Motor neuron (in vitro differentiated cells): ENCODE data around the gene DLGAP1. TPM values are rescaled to one million over a fixed set of nuclear protein-coding genes. Genes with fewer than 3 reads are reported as not detected.

Experiments used
- ATAC-seq, 8 experiments: fragments of 200-7000 bp; cut with Tn5 transposase; replicated peaks in 6 of 8; 2 replicates each; pipeline ENCODE4 v1.8.0; 2021; ENCODE audit warnings: mild to moderate bottlenecking in 8 of 8, moderate library complexity in 8 of 8
- H3K27ac ChIP-seq, 2 donors: fragments of 250-450 bp; sonication (Bioruptor Pico); 2 replicates each; pipeline ENCODE4 v1.9.0; 2021; ENCODE audit warnings: antibody characterized with exemption in 2 of 2, mild to moderate bottlenecking in 2 of 2, moderate library complexity in 1 of 2
- H3K4me1 ChIP-seq, 2 donors: fragments of 250-450 bp; sonication (Bioruptor Pico); replicated peaks in 1 of 2; 2 replicates each; pipeline ENCODE4 v1.6.1; 2021; ENCODE audit warnings: antibody characterized with exemption in 2 of 2, mild to moderate bottlenecking in 2 of 2, moderate library complexity in 1 of 2
- H3K4me3 ChIP-seq, 5 donors: fragments of 250-450 bp; sonication (Bioruptor Pico); 2 replicates each; pipeline ENCODE4 v1.9.0; 2021; ENCODE audit warnings: antibody characterized with exemption in 5 of 5, mild to moderate bottlenecking in 5 of 5, moderate library complexity in 4 of 5
- WGBS, 10 experiments: fragments of 450-650 bp; shearing (Covaris generic); methylation state at CpG; one replicate each; pipeline ENCODE4 v1.0.0; 2022; 5-methylcytosine and 5-hydroxymethylcytosine counted together
- in situ Hi-C, 9 experiments: fragments of 400-800 bp; cut with MboI; loops; one replicate each; pipeline ENCODE4 v1.15.0; 2021; ENCODE audit warnings: low sequenced_read_pairs in 9 of 9, low pct_unique_long_range_greater_than_20kb in 2 of 9; ENCODE audit not compliant: unreplicated experiment in 9 of 9
- total RNA-seq, 8 experiments: library from RNA; unstranded; fragments of 300-600 nt; gene quantifications; 2 replicates each; pipeline versions ENCODE4 v1.2.3 to v1.2.4, GENCODE V29; 2022

Gene DLGAP1
- total RNA-seq, 8 experiments from 2014 or later: 0.36 to 38.2 (median 16.6) TPM

- Histone ChIP-seq H3K27ac (no peak overlapping the region), H3K4me1 (peaks cover under 1 to 1% of the 10 kb centered on the region in 2 donors), H3K4me3 (no peak overlapping the region)
- 40 to 100% (median 70%) methylated on average over 1 to 9 of the region's 11 CpGs; no CpG with 5 or more reads in 1 of the 10 experiments for WGBS, 10 experiments
- ATAC-seq: peak in 1 of 8 experiments; percentile 23
- in situ Hi-C loops: no loop called here
Measured at GRCh38 chr18:3520230-3521085, 934.6 kb downstream of the DLGAP1 start.

GRCh38 chr18:3514312-3515216, 940.5 kb downstream of the DLGAP1 start:
- Histone ChIP-seq H3K4me1 (no peaks in the 10 kb centered on the region), H3K4me3 (no peak overlapping the region), H3K27ac (no peak overlapping the region)
- WGBS, 10 experiments: 50 to 100% (median 84%) methylated on average over 2 to 10 of the region's 15 CpGs
- no peak for ATAC-seq
- in situ Hi-C loops: no loop called here

GRCh38 chr18:3513481-3513880, 941.6 kb downstream of the DLGAP1 start:
- no peak for ATAC-seq
- WGBS, 10 experiments: 80 to 86% methylated on average over 1 of the region's 1 CpG; no CpG with 5 or more reads in 8 of the 10 experiments
- H3K27ac ChIP-seq: no peak overlapping the region
- in situ Hi-C loops: no loop called here
- H3K4me3 ChIP-seq: no peak overlapping the region
- H3K4me1 ChIP-seq: no peaks in the 10 kb centered on the region

GRCh38 chr18:3511980-3512379, 943.1 kb downstream of the DLGAP1 start:
- ATAC-seq: peak; percentile 68 to 98 (median 84)
- in situ Hi-C loops: no loop called here
- H3K4me1 ChIP-seq: no peaks in the 10 kb centered on the region
- WGBS, 10 experiments: 0 to 30% (median 12%) methylated on average over 1 to 2 of the region's 2 CpGs; no CpG with 5 or more reads in 1 of the 10 experiments
- H3K4me3 ChIP-seq: no peak overlapping the region
- H3K27ac ChIP-seq: no peak overlapping the region

GRCh38 chr18:3510896-3511295, 944.2 kb downstream of the DLGAP1 start:
- Histone ChIP-seq H3K4me3 (no peak overlapping the region), H3K4me1 (no peaks in the 10 kb centered on the region), H3K27ac (no peak overlapping the region)
- no peak for ATAC-seq
- in situ Hi-C loops: no loop called here
- 50 to 100% (median 87%) methylated on average over 2 to 4 of the region's 4 CpGs; no CpG with 5 or more reads in 3 of the 10 experiments for WGBS, 10 experiments

- H3K4me3 ChIP-seq: no peak overlapping the region
- ATAC-seq: no peak
- no peaks in the 10 kb centered on the region for H3K4me1 ChIP-seq
- WGBS, 10 experiments: 50 to 100% (median 75%) methylated on average over 1 to 2 of the region's 2 CpGs; no CpG with 5 or more reads in 4 of the 10 experiments
- H3K27ac ChIP-seq: no peak overlapping the region
- in situ Hi-C loops: no loop called here
Measured at GRCh38 chr18:3510024-3510423, 945.1 kb downstream of the DLGAP1 start.

GRCh38 chr18:3508576-3509549, 946.2 kb downstream of the DLGAP1 start:
- H3K4me3 ChIP-seq: no peak overlapping the region
- in situ Hi-C loops: no loop called here
- peak in 3 of 8 experiments; percentile 24 to 50 (median 45) for ATAC-seq

GRCh38 chr18:3504637-3505036, 950.5 kb downstream of the DLGAP1 start:
- WGBS, 10 experiments: 40 to 100% (median 68%) methylated on average over 1 to 5 of the region's 5 CpGs; no CpG with 5 or more reads in 4 of the 10 experiments
- no peak overlapping the region for H3K27ac ChIP-seq
- ATAC-seq: no peak
- no peak overlapping the region for H3K4me3 ChIP-seq
- peaks cover 3 to 4% of the 10 kb centered on the region in 2 donors for H3K4me1 ChIP-seq
- in situ Hi-C loops: no loop called here

More at GRCh38 chr18:3508576-3509549, 946.2 kb downstream of the DLGAP1 start:
- 40 to 100% (median 87%) methylated on average over 2 to 12 of the region's 17 CpGs; no CpG with 5 or more reads in 1 of the 10 experiments for WGBS, 10 experiments
- Histone ChIP-seq H3K4me1 (no peaks in the 10 kb centered on the region), H3K27ac (no peak overlapping the region)

GRCh38 chr18:3502650-3503049, 952.5 kb downstream of the DLGAP1 start:
- ATAC-seq: no peak
- Histone ChIP-seq H3K27ac (no peak overlapping the region), H3K4me3 (no peak overlapping the region), H3K4me1 (peaks cover 4 to 5% of the 10 kb centered on the region in 2 donors)
- 37 to 100% (median 75%) methylated on average over 1 to 4 of the region's 4 CpGs; no CpG with 5 or more reads in 1 of the 10 experiments for WGBS, 10 experiments
- in situ Hi-C loops: no loop called here

- ATAC-seq: no peak
- in situ Hi-C loops: no loop called here
- WGBS, 10 experiments: 60 to 100% (median 80%) methylated on average over 1 to 5 of the region's 5 CpGs; no CpG with 5 or more reads in 1 of the 10 experiments
- no peak overlapping the region for H3K27ac ChIP-seq
- no peak overlapping the region for H3K4me3 ChIP-seq
- peaks cover 4 to 5% of the 10 kb centered on the region in 2 donors for H3K4me1 ChIP-seq
Measured at GRCh38 chr18:3500016-3500415, 955.1 kb downstream of the DLGAP1 start.

GRCh38 chr18:3499501-3499900, 955.6 kb downstream of the DLGAP1 start:
- Histone ChIP-seq H3K4me1 (peaks cover 4 to 5% of the 10 kb centered on the region in 2 donors), H3K4me3 (peak overlapping the region; percentile 14 to 27 (median 24)), H3K27ac (no peak overlapping the region)
- peak in 6 of 8 experiments; percentile 43 to 63 (median 59) for ATAC-seq
- in situ Hi-C loops: no loop called here
- 0 to 60% (median 17%) methylated on average over 1 to 9 of the region's 10 CpGs; no CpG with 5 or more reads in 3 of the 10 experiments for WGBS, 10 experiments
